HepG2 (cell line): ENCODE data around the gene KPNB1. TPM values are rescaled to one million over a fixed set of nuclear protein-coding genes. Genes with fewer than 3 reads are reported as not detected.

Experiments used
- ATAC-seq: fragments of 200-7000 bp; cut with Tn5 transposase; 3 replicates; pipeline ENCODE4 v1.9.1; 2020; ENCODE audit warnings: mild to moderate bottlenecking, moderate library complexity
- BruUV-seq: library from RNA; stranded (reverse); fragments of 400-500 nt; replicated peaks from 2 replicates; lab custom pipeline; 2021; lab: Mats Ljungman, UMichigan
- CTCF ChIA-PET: fragments of 300-600 bp; formaldehyde crosslinking; extraction: SDS; loops from one replicate; lab custom pipeline; 2021; ENCODE audit warnings: low total read pairs, inconsistent platforms, low intra/inter-chr PET ratio; lab: Yijun Ruan, JAX
- POLR2A ChIA-PET: fragments of 350-600 bp; sonication (Branson Sonifier 250); formaldehyde crosslinking; loops from one replicate; lab custom pipeline; 2020; ENCODE audit warnings: antibody characterized with exemption, inconsistent platforms; lab: Yijun Ruan, JAX
- DNase-seq: peaks from one replicate; pipeline ENCODE4 v3.0.0-alpha.2; 2015; ENCODE audit warnings: low spot score
- FAIRE-seq: peaks from 3 replicates; lab custom pipeline; 2011; peaks lifted over from hg19 to GRCh38; lab: Jason Lieb, UNC
- H2AFZ ChIP-seq: one replicate; pipeline ENCODE4 v1.6.1; 2011; ENCODE audit warnings: low read length, inconsistent platforms
- H3K27ac ChIP-seq: fragments of 300-600 bp; 3 replicates; pipeline ENCODE4 v1.8.0; 2011; ENCODE audit warnings: mixed run types, mild to moderate bottlenecking, mixed read lengths, low read length, inconsistent platforms; ENCODE audit not compliant: insufficient read depth; ENCODE audit errors: extremely low read length
- H3K27me3 ChIP-seq, 2 experiments: fragments of 200-600 bp in 1 of 2; 2 replicates in 1 of 2; 3 replicates in 1 of 2; pipeline versions ENCODE4 v1.6.0 to v1.8.0; 2011; ENCODE audit warnings: low read length in 2 of 2, mild to moderate bottlenecking in 2 of 2, moderate library complexity in 2 of 2, inconsistent platforms in 1 of 2; ENCODE audit not compliant: insufficient read depth in 2 of 2, control insufficient read depth in 1 of 2
- H3K36me3 ChIP-seq, 2 experiments: fragments of 200-600 bp in 1 of 2; replicated peaks in 1 of 2; 2 replicates in 1 of 2; 3 replicates in 1 of 2; pipeline versions ENCODE4 v1.5.1 to v1.8.0; 2011; ENCODE audit warnings: low read length in 2 of 2, inconsistent platforms in 1 of 2; ENCODE audit not compliant: insufficient read depth in 2 of 2, control insufficient read depth in 1 of 2
- H3K4me1 ChIP-seq: 2 replicates; pipeline ENCODE4 v1.5.1; 2012; ENCODE audit warnings: low read length, inconsistent platforms; ENCODE audit not compliant: insufficient read depth
- H3K4me2 ChIP-seq: 2 replicates; pipeline ENCODE4 v1.6.0; 2011; ENCODE audit warnings: low read depth, low read length, inconsistent platforms
- H3K4me3 ChIP-seq, 3 experiments: fragments of 200-600 bp in 1 of 3; sonication (generic), shearing (Covaris generic) in 1 of 3; replicated peaks in 1 of 3; 2 replicates each; pipeline ENCODE4 v1.5.1; 2011 to 2016; ENCODE audit warnings: low read length in 3 of 3, inconsistent platforms in 2 of 3, low read depth in 2 of 3, mild to moderate bottlenecking in 2 of 3, control low read depth in 1 of 3, mixed read lengths in 1 of 3; ENCODE audit not compliant: insufficient read depth in 1 of 3
- H3K79me2 ChIP-seq: one replicate; pipeline ENCODE4 v1.6.1; 2011; ENCODE audit warnings: low read length, inconsistent platforms; ENCODE audit not compliant: insufficient read depth
- H3K9ac ChIP-seq: 2 replicates; pipeline ENCODE4 v1.6.0; 2011; ENCODE audit warnings: mild to moderate bottlenecking, low read depth, low read length, inconsistent platforms; ENCODE audit not compliant: insufficient read depth
- H3K9me3 ChIP-seq: 2 replicates; pipeline ENCODE4 v1.5.1; 2012; ENCODE audit warnings: mild to moderate bottlenecking, low read length
- H4K20me1 ChIP-seq: 2 replicates; pipeline ENCODE4 v1.6.0; 2011; ENCODE audit warnings: inconsistent platforms, mild to moderate bottlenecking, low read length, moderate library complexity; ENCODE audit not compliant: insufficient read depth
- AKAP8 ChIP-seq: sonication (generic); formaldehyde crosslinking; IDR thresholded peaks from 2 replicates; pipeline ENCODE4 v1.5.1; 2020; ENCODE audit warnings: mild to moderate bottlenecking, missing genetic modification reagents
- BRCA1 ChIP-seq: sonication (generic); formaldehyde crosslinking; IDR thresholded peaks from 2 replicates; pipeline ENCODE4 v1.4.0; 2020; ENCODE audit warnings: missing genetic modification reagents
- EEA1 ChIP-seq: sonication (generic); formaldehyde crosslinking; IDR thresholded peaks from 2 replicates; pipeline ENCODE4 v1.5.1; 2020; ENCODE audit warnings: mild to moderate bottlenecking, missing genetic modification reagents, borderline replicate concordance
- HNRNPUL1 ChIP-seq: fragments of 200-400 bp; formaldehyde crosslinking; IDR thresholded peaks from 2 replicates; pipeline ENCODE4 v1.6.1; 2017; ENCODE audit warnings: low read depth, mild to moderate bottlenecking, low read length, moderate library complexity
- HOMEZ ChIP-seq: IDR thresholded peaks from 2 replicates; pipeline ENCODE4 v1.6.1; 2016; ENCODE audit warnings: low read depth
- MEIS2 ChIP-seq: sonication (generic); formaldehyde crosslinking; IDR thresholded peaks from 2 replicates; pipeline ENCODE4 v1.9.0; 2021; ENCODE audit warnings: mild to moderate bottlenecking, missing genetic modification reagents
- MNT ChIP-seq: fragments of 450-650 bp; IDR thresholded peaks from 2 replicates; pipeline ENCODE4 v1.6.1; 2016
- MZF1 ChIP-seq: sonication (generic); formaldehyde crosslinking; IDR thresholded peaks from 2 replicates; pipeline ENCODE4 v1.8.1; 2023; ENCODE audit warnings: mild to moderate bottlenecking, missing genetic modification reagents, borderline replicate concordance
- NCOR1 ChIP-seq: fragments of 200-600 bp; sonication (generic); IDR thresholded peaks from 2 replicates; pipeline ENCODE4 v1.7.0; 2017; ENCODE audit warnings: antibody characterized with exemption, low read length, borderline replicate concordance
- RBAK ChIP-seq: sonication (generic); formaldehyde crosslinking; IDR thresholded peaks from 2 replicates; pipeline ENCODE4 v1.5.1; 2020; ENCODE audit warnings: mild to moderate bottlenecking, missing genetic modification reagents
- SMARCC2 ChIP-seq: fragments of 450-650 bp; IDR thresholded peaks from 2 replicates; pipeline ENCODE4 v1.6.1; 2017; ENCODE audit warnings: antibody characterized with exemption, mild to moderate bottlenecking
- SNAI1 ChIP-seq: sonication (generic); formaldehyde crosslinking; IDR thresholded peaks from 2 replicates; pipeline ENCODE4 v1.5.0; 2020; ENCODE audit warnings: mild to moderate bottlenecking, missing genetic modification reagents, borderline replicate concordance
- TCF12 ChIP-seq, 2 experiments: fragments of 450-650 bp in 1 of 2; sonication (generic) in 1 of 2; formaldehyde crosslinking in 1 of 2; IDR thresholded peaks; 2 replicates each; pipeline versions ENCODE4 v1.6.1 to v1.8.0; 2017 to 2022; ENCODE audit warnings: antibody characterized with exemption in 1 of 2, mild to moderate bottlenecking in 1 of 2, missing genetic modification reagents in 1 of 2, moderate library complexity in 1 of 2
- ZNF207 ChIP-seq: fragments of 450-650 bp; IDR thresholded peaks from 2 replicates; pipeline ENCODE4 v1.6.1; 2016; ENCODE audit warnings: antibody characterized with exemption, borderline replicate concordance
- ZNF234 ChIP-seq: sonication (generic); formaldehyde crosslinking; conservative IDR thresholded peaks from 2 replicates; pipeline ENCODE4 v1.5.1; 2020; ENCODE audit warnings: mild to moderate bottlenecking, missing genetic modification reagents
- ZNF317 ChIP-seq: sonication (generic); formaldehyde crosslinking; IDR thresholded peaks from 2 replicates; pipeline ENCODE4 v1.5.0; 2020; ENCODE audit warnings: mild to moderate bottlenecking, missing genetic modification reagents
- ZNF674 ChIP-seq: sonication (generic); formaldehyde crosslinking; IDR thresholded peaks from 2 replicates; pipeline ENCODE4 v1.5.0; 2020; ENCODE audit warnings: low read depth, mild to moderate bottlenecking, missing genetic modification reagents
- ZNF772 ChIP-seq: sonication (generic); formaldehyde crosslinking; IDR thresholded peaks from 2 replicates; pipeline ENCODE4 v1.5.0; 2020; ENCODE audit warnings: mild to moderate bottlenecking, missing genetic modification reagents
- ZNF781 ChIP-seq: sonication (generic); formaldehyde crosslinking; IDR thresholded peaks from 2 replicates; pipeline ENCODE4 v1.5.1; 2020; ENCODE audit warnings: borderline replicate concordance, mild to moderate bottlenecking, missing genetic modification reagents; ENCODE audit errors: not compliant biosample characterization
- ZNF83 ChIP-seq: sonication (generic); formaldehyde crosslinking; IDR thresholded peaks from 2 replicates; pipeline ENCODE4 v1.4.0; 2020; ENCODE audit warnings: missing genetic modification reagents, mild to moderate bottlenecking, borderline replicate concordance
- ZSCAN30 ChIP-seq: sonication (generic); formaldehyde crosslinking; IDR thresholded peaks from 2 replicates; pipeline ENCODE4 v1.5.0; 2020; ENCODE audit warnings: mild to moderate bottlenecking, missing genetic modification reagents
- WGBS: methylation state at CpG from one replicate; pipeline ENCODE4 v1.1.6; 2017; ENCODE audit warnings: low lambda C conversion rate; 5-methylcytosine and 5-hydroxymethylcytosine counted together
- in situ Hi-C: cut with HindIII; loops from 2 replicates; pipeline ENCODE4 v1.10.0; 2017; ENCODE audit warnings: low pct_unique_long_range_greater_than_20kb; ENCODE audit not compliant: extremely low pct_ligation_motif_present
- intact Hi-C: fragments of 100-400 bp; cut with micrococcal nuclease; formaldehyde crosslinking; loops from one replicate; pipeline ENCODE4 v1.10.0; 2022; ENCODE audit not compliant: unreplicated experiment
- polyA plus RNA-seq, 8 experiments: library from polyadenylated mRNA; depleted of rRNA in 3 of 8; stranded (reverse) in 7 of 8; unstranded in 1 of 8; fragments of >200 nt; fragmentation: Illumina TruSeq in 4 of 8; extraction: Trizol in 4 of 8; gene quantifications; 2 replicates each; pipeline versions ENCODE4 v1.2.1 to v1.2.3, GENCODE V29; 2011 to 2016; ENCODE audit warnings: low read depth in 4 of 8, missing spikeins in 1 of 8, mixed read lengths in 1 of 8; ENCODE audit not compliant: insufficient read depth in 1 of 8
- total RNA-seq, 5 experiments: library from RNA; depleted of rRNA; stranded (reverse); fragments of >200 nt; fragmentation: Illumina TruSeq; extraction: Trizol; gene quantifications; 2 replicates each; pipeline ENCODE4 v1.2.3, GENCODE V29; 2016; ENCODE audit warnings: low read depth in 1 of 5

The KPNB1 gene
- total and polyA plus RNA-seq, 2 of the 13 experiments (the other 11 are each of a cell fraction or from before 2014, with no cell fraction given), result 164 to 424 TPM

GRCh38 chr17:47702391-47702995 lies 52.8 kb downstream of the KPNB1 start (continued):
- TF ChIP-seq HOMEZ (CRISPR knock-in tag), result no peak

GRCh38 chr17:47703191-47703591 lies 53.5 kb downstream of the KPNB1 start:
- ChIA-PET POLR2A (no interaction called here), CTCF (no interaction called here)
- ATAC-seq (no peak), DNase-seq (no peak), FAIRE-seq (no peak)
- Histone ChIP-seq H3K79me2 (no peaks in the 10 kb centered on the region), H3K4me2 (no peak overlapping the region), H3K4me3 (no peak overlapping the region), H3K27me3 (no peaks in the 10 kb centered on the region), H4K20me1 (no peaks in the 10 kb centered on the region), H3K9ac (no peak overlapping the region), H3K27ac (no peak overlapping the region), H3K4me1 (peaks cover 6% of the 10 kb centered on the region), H3K36me3 (peaks cover 0 to 1% of the 10 kb centered on the region in 2 experiments; a peak in 1 of 5 replicates), H2AFZ (no peak overlapping the region), H3K9me3 (no peaks in the 10 kb centered on the region)
- TF ChIP-seq ZNF207, result no peak
- TF ChIP-seq ZNF234 (CRISPR knock-in tag), result no peak
- TF ChIP-seq ZSCAN30 (CRISPR knock-in tag), result no peak
- no peak for TF ChIP-seq ZNF83 (CRISPR knock-in tag)
- TF ChIP-seq RBAK, result no peak
- no peak for TF ChIP-seq TCF12 (IDR thresholded peaks at IDR 0.05)
- TF ChIP-seq TCF12 (CRISPR knock-in tag; IDR thresholded peaks at IDR 0.05), result no peak
- no peak for TF ChIP-seq ZNF781
- no peak for TF ChIP-seq MEIS2 (CRISPR knock-in tag)
- TF ChIP-seq MZF1 (CRISPR knock-in tag), result no peak
- TF ChIP-seq AKAP8, result no peak
- TF ChIP-seq EEA1 (CRISPR knock-in tag), result no peak
- TF ChIP-seq NCOR1, result no peak
- no peak for TF ChIP-seq SMARCC2
- no peak for TF ChIP-seq MNT
- no peak for TF ChIP-seq ZNF317 (CRISPR knock-in tag)
- no peak for TF ChIP-seq SNAI1 (CRISPR knock-in tag)
- no peak for TF ChIP-seq ZNF772 (CRISPR knock-in tag)
- TF ChIP-seq ZNF674 (CRISPR knock-in tag), result no peak
- TF ChIP-seq HNRNPUL1, result no peak
- no peak for TF ChIP-seq BRCA1 (CRISPR knock-in tag)
- BruUV-seq, result no TSS peak
- intact Hi-C loops, result no loop called here
- WGBS, result 93% methylated on average over 15 of the region's 15 CpGs
- in situ Hi-C loops, result no loop called here
